HL-60/S4 (cell line): ENCODE data around the gene CORO2B.

Experiments used
- in situ Hi-C: fragments of 300-500 bp; cut with MboI; formaldehyde crosslinking; loops from 2 replicates; pipeline ENCODE4 v1.14.3; 2022; ENCODE audit warnings: low sequenced_read_pairs

CORO2B gene

GRCh38 chr15:68567345-68567744 is 11.4 kb upstream of the CORO2B start:
- in situ Hi-C loops, result no loop called here

- in situ Hi-C loops, result no loop called here
Measured at GRCh38 chr15:68570974-68571373, 7.8 kb upstream of the CORO2B start.

- in situ Hi-C loops, result no loop called here
Measured at GRCh38 chr15:68571582-68571981, 7.2 kb upstream of the CORO2B start.

GRCh38 chr15:68572309-68572708 is 6.5 kb upstream of the CORO2B start:
- in situ Hi-C loops, result no loop called here

- in situ Hi-C loops, result no loop called here
Measured at GRCh38 chr15:68572921-68573320, 5.9 kb upstream of the CORO2B start.

- in situ Hi-C loops, result no loop called here
Measured at GRCh38 chr15:68574046-68574445, 4.7 kb upstream of the CORO2B start.

- in situ Hi-C loops, result no loop called here
Measured at GRCh38 chr15:68574629-68575028, 4.2 kb upstream of the CORO2B start.

- in situ Hi-C loops, result no loop called here
Measured at GRCh38 chr15:68576235-68576892, 2.4 kb upstream of the CORO2B start.

GRCh38 chr15:68578175-68578979 is 416 bp upstream of the CORO2B start:
- in situ Hi-C loops, result no loop called here

GRCh38 chr15:68580026-68580882 is 1.5 kb downstream of the CORO2B start:
- in situ Hi-C loops, result no loop called here

GRCh38 chr15:68580883-68581155 is 2.0 kb downstream of the CORO2B start:
- in situ Hi-C loops, result no loop called here

- in situ Hi-C loops, result no loop called here
Measured at GRCh38 chr15:68581725-68582124, 2.9 kb downstream of the CORO2B start.

GRCh38 chr15:68582236-68582635 is 3.4 kb downstream of the CORO2B start:
- in situ Hi-C loops, result no loop called here

GRCh38 chr15:68582864-68583263 is 4.1 kb downstream of the CORO2B start:
- in situ Hi-C loops, result no loop called here

- in situ Hi-C loops, result no loop called here
Measured at GRCh38 chr15:68583321-68583720, 4.5 kb downstream of the CORO2B start.

GRCh38 chr15:68583936-68584755 is 5.4 kb downstream of the CORO2B start:
- in situ Hi-C loops, result no loop called here

- in situ Hi-C loops, result no loop called here
Measured at GRCh38 chr15:68584756-68585573, 6.2 kb downstream of the CORO2B start.

- in situ Hi-C loops, result no loop called here
Measured at GRCh38 chr15:68585574-68586273, 6.9 kb downstream of the CORO2B start.

GRCh38 chr15:68586274-68586961 is 7.6 kb downstream of the CORO2B start:
- in situ Hi-C loops, result no loop called here
